Ovary (tissue), 3 donors: ENCODE measurements around the gene SERBP1.

Experiments used
- EP300 ChIP-seq: sonication (generic); formaldehyde crosslinking; IDR thresholded peaks from one replicate; pipeline ENCODE4 v1.6.1; 2017; ENCODE audit warnings: antibody characterized with exemption
- TF ChIP-seq, protein P1 (sequence below), 3 donors: fragments of 450-650 bp in 2 of 3; fragments of 200-600 bp in 1 of 3; IDR thresholded peaks; one replicate each; pipeline versions ENCODE4 v1.5.1 to v1.8.0; 2016 to 2022; ENCODE audit warnings: antibody characterized with exemption in 3 of 3, mild to moderate bottlenecking in 1 of 3
- donor health status: DM: no; HTN: no; CAD: no.

- TF ChIP-seq, protein P1, sequence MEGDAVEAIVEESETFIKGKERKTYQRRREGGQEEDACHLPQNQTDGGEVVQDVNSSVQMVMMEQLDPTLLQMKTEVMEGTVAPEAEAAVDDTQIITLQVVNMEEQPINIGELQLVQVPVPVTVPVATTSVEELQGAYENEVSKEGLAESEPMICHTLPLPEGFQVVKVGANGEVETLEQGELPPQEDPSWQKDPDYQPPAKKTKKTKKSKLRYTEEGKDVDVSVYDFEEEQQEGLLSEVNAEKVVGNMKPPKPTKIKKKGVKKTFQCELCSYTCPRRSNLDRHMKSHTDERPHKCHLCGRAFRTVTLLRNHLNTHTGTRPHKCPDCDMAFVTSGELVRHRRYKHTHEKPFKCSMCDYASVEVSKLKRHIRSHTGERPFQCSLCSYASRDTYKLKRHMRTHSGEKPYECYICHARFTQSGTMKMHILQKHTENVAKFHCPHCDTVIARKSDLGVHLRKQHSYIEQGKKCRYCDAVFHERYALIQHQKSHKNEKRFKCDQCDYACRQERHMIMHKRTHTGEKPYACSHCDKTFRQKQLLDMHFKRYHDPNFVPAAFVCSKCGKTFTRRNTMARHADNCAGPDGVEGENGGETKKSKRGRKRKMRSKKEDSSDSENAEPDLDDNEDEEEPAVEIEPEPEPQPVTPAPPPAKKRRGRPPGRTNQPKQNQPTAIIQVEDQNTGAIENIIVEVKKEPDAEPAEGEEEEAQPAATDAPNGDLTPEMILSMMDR (IDR thresholded peaks at IDR 0.05): no peak
- no peak for TF ChIP-seq EP300
Measured at GRCh38 chr1:67459068-67459467, 28.9 kb upstream of the SERBP1 start.
